ENCODE measurements around the gene NAA50. TPM values are rescaled to one million over a fixed set of nuclear protein-coding genes. Genes with fewer than 3 reads are reported as not detected.

Gene NAA50
- total and polyA plus RNA-seq, 5 donors = 26.5 to 91.7 (median 66.9) TPM

- no peaks in the 10 kb centered on the region for H3K9me3 ChIP-seq (ENCODE audit: control insufficient read depth, low read length)
- no peak for ATAC-seq
- H3K4me1 ChIP-seq (ENCODE audit: control insufficient read depth, insufficient read depth, low read length) = peaks cover 4% of the 10 kb centered on the region
- no peak overlapping the region for H3K4me3 ChIP-seq (ENCODE audit: low read length)
- H3K27ac ChIP-seq (ENCODE audit: low read length) = no peak overlapping the region
- H3K27me3 ChIP-seq (ENCODE audit: control insufficient read depth, insufficient read depth) = no peaks in the 10 kb centered on the region
- no peak for DNase-seq
- 89% methylated on average over 5 of the region's 5 CpGs for WGBS
- intact Hi-C loops (cut with DNase I) = no loop called here
Measured at GRCh38 chr3:113685124-113685523, 60.9 kb downstream of the NAA50 start.

- Histone ChIP-seq H3K4me3 (ENCODE audit: low read length) (no peak overlapping the region), H3K9me3 (ENCODE audit: control insufficient read depth, low read length) (no peaks in the 10 kb centered on the region), H3K27me3 (ENCODE audit: control insufficient read depth, insufficient read depth) (no peaks in the 10 kb centered on the region), H3K27ac (ENCODE audit: low read length) (no peak overlapping the region), H3K4me1 (ENCODE audit: control insufficient read depth, insufficient read depth, low read length) (peaks cover 4% of the 10 kb centered on the region)
- ATAC-seq (no peak), DNase-seq (no peak)
- WGBS = 96% methylated on average over 3 of the region's 3 CpGs
- intact Hi-C loops (cut with DNase I) = no loop called here
Measured at GRCh38 chr3:113684271-113684819, 61.7 kb downstream of the NAA50 start.

DNA sequence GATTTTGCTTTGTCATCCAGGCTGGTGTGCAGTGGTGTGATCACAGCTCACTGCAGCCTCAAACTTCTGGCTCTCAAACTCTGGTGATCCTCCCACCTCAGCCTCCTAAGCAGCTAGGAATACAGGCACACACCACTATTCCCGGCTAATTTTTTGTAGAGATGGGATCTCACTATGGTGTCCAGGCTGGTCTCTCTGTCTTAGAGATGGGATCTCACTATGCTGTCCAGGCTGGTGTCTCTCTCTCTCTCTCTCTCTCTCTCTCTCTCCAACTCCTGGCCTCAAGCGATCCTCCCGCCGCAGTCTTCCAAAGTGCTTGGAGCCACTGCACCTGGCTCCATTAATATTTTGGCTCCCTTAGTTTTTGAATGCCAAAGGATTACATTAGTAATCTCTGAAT is 67.3 kb downstream of the NAA50 start:
- WGBS = 96% methylated on average over 4 of the region's 4 CpGs
- no peak for ATAC-seq
- intact Hi-C loops (cut with DNase I) = no loop called here
- Histone ChIP-seq H3K9me3 (ENCODE audit: control insufficient read depth, low read length) (no peaks in the 10 kb centered on the region), H3K4me3 (ENCODE audit: low read length) (no peak overlapping the region), H3K27ac (ENCODE audit: low read length) (no peak overlapping the region), H3K27me3 (ENCODE audit: control insufficient read depth, insufficient read depth) (no peaks in the 10 kb centered on the region), H3K4me1 (ENCODE audit: control insufficient read depth, insufficient read depth, low read length) (no peaks in the 10 kb centered on the region)
- DNase-seq = no peak

DNA sequence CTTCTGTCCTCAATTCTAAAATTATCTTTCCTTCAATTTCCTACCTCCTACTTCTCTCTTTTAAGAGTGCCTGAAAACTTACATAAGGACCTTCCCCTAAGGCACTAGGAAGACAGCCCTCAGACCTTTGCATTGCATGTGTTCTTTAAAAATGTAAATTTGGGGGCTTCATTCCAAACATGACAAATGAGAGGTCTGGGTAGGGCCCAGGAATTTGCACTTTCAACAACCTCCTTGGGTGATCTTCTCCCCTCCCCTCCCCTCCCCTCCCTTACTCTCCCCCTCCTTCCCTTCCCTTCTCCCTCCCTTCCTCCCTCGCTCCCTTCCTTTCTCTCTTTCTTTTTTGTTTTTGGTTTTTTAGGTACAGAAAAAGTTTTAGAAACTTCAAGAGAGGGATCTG is 68.3 kb downstream of the NAA50 start:
- H3K27ac ChIP-seq (ENCODE audit: low read length) = no peak overlapping the region
- H3K27me3 ChIP-seq (ENCODE audit: control insufficient read depth, insufficient read depth) = no peaks in the 10 kb centered on the region
- no peaks in the 10 kb centered on the region for H3K4me1 ChIP-seq (ENCODE audit: control insufficient read depth, insufficient read depth, low read length)
- ATAC-seq (no peak), DNase-seq (no peak)
- WGBS = 96% methylated on average over 1 of the region's 1 CpG
- H3K9me3 ChIP-seq (ENCODE audit: control insufficient read depth, low read length) = no peaks in the 10 kb centered on the region
- H3K4me3 ChIP-seq (ENCODE audit: low read length) = no peak overlapping the region
- intact Hi-C loops (cut with DNase I) = no loop called here

GRCh38 chr3:113676261-113676660 is 69.8 kb downstream of the NAA50 start:
- Histone ChIP-seq H3K4me3 (ENCODE audit: low read length) (no peak overlapping the region), H3K4me1 (ENCODE audit: control insufficient read depth, insufficient read depth, low read length) (no peaks in the 10 kb centered on the region), H3K9me3 (ENCODE audit: control insufficient read depth, low read length) (no peaks in the 10 kb centered on the region), H3K27ac (ENCODE audit: low read length) (no peak overlapping the region), H3K27me3 (ENCODE audit: control insufficient read depth, insufficient read depth) (no peaks in the 10 kb centered on the region)
- no peak for ATAC-seq
- intact Hi-C loops (cut with DNase I) = no loop called here
- DNase-seq = no peak
- 92% methylated on average over 3 of the region's 3 CpGs for WGBS

GRCh38 chr3:113673593-113673992 is 72.5 kb downstream of the NAA50 start:
- DNase-seq = no peak
- no peak for ATAC-seq
- Histone ChIP-seq H3K27ac (ENCODE audit: low read length) (no peak overlapping the region), H3K4me1 (ENCODE audit: control insufficient read depth, insufficient read depth, low read length) (no peaks in the 10 kb centered on the region), H3K4me3 (ENCODE audit: low read length) (no peak overlapping the region), H3K27me3 (ENCODE audit: control insufficient read depth, insufficient read depth) (no peaks in the 10 kb centered on the region), H3K9me3 (ENCODE audit: control insufficient read depth, low read length) (no peaks in the 10 kb centered on the region)
- intact Hi-C loops (cut with DNase I) = no loop called here
- 78% methylated on average over 4 of the region's 4 CpGs for WGBS

DNA sequence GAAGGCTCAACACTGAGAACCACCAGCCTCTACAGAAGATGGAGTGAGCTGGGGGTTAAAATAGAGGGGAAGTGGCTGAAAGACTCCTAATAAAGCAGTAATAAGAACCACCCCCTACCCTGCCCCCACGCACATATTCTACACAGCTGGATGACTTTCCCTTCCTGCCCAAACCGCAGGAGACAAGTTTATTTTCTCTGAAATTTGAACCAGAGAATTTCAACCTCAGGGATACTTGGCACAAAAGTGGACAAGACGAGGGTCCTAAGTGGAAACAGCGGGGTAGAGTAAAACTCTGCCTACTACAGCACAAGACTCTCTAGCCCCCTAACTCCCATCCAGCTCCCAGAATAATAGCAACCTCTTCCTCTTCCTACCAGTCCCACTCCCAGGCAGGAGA is 78.0 kb downstream of the NAA50 start:
- H3K4me1 ChIP-seq (ENCODE audit: control insufficient read depth, insufficient read depth, low read length) = no peaks in the 10 kb centered on the region
- H3K4me3 ChIP-seq (ENCODE audit: low read length) = no peak overlapping the region
- no peak for DNase-seq
- no peak overlapping the region for H3K27ac ChIP-seq (ENCODE audit: low read length)
- no peak for ATAC-seq
- H3K9me3 ChIP-seq (ENCODE audit: control insufficient read depth, low read length) = no peaks in the 10 kb centered on the region
- WGBS = 58% methylated on average over 4 of the region's 4 CpGs
- intact Hi-C loops (cut with DNase I) = no loop called here
- H3K27me3 ChIP-seq (ENCODE audit: control insufficient read depth, insufficient read depth) = no peaks in the 10 kb centered on the region

Other genes with a start within 250 kb of the NAA50 start
- gene SPICE1, start 231.1 kb downstream of the NAA50 start, total RNA-seq = 1 to 10 TPM; 6.2 to 9.7 (median 8.5) TPM
- 1.7 TPM for gene SPICE1, start 231.1 kb downstream of the NAA50 start, polyA plus RNA-seq
- 1 to 10 TPM in 2 of 4 donors, under 1 TPM in 2; 0.50 to 1.9 (median 0.88) TPM for gene SIDT1, start 213.7 kb downstream of the NAA50 start, total RNA-seq
- 0.16 TPM for gene SIDT1, start 213.7 kb downstream of the NAA50 start, polyA plus RNA-seq
- gene USF3, start 49.6 kb downstream of the NAA50 start, total RNA-seq = 10 to 100 TPM; 13.4 to 15.4 (median 14.4) TPM
- gene USF3, start 49.6 kb downstream of the NAA50 start, polyA plus RNA-seq = 6.3 TPM
- 10 to 100 TPM; 24.0 to 29.0 (median 27.3) TPM for gene ATP6V1A, start 786 bp upstream of the NAA50 start, total RNA-seq
- gene ATP6V1A, start 786 bp upstream of the NAA50 start, polyA plus RNA-seq = 9.1 TPM
- gene GRAMD1C, start 92.5 kb upstream of the NAA50 start, total RNA-seq = 1 to 10 TPM in 3 of 4 donors, under 1 TPM in 1; 0.94 to 3.0 (median 1.8) TPM
- gene GRAMD1C, start 92.5 kb upstream of the NAA50 start, polyA plus RNA-seq = 0.38 TPM
- gene ZDHHC23, start 201.8 kb upstream of the NAA50 start, total RNA-seq = 1 to 10 TPM; 1.2 to 2.4 (median 2.2) TPM
- gene ZDHHC23, start 201.8 kb upstream of the NAA50 start, polyA plus RNA-seq = 0.93 TPM

Measured in right cardiac atrium (tissue), 5 donors.